ENCODE data around the gene CAMK2B. TPM values are rescaled to one million over a fixed set of nuclear protein-coding genes. Genes with fewer than 3 reads are reported as not detected.

The CAMK2B gene
- total RNA-seq, 1 experiment from 2014 or later: 0.13 TPM

DNA sequence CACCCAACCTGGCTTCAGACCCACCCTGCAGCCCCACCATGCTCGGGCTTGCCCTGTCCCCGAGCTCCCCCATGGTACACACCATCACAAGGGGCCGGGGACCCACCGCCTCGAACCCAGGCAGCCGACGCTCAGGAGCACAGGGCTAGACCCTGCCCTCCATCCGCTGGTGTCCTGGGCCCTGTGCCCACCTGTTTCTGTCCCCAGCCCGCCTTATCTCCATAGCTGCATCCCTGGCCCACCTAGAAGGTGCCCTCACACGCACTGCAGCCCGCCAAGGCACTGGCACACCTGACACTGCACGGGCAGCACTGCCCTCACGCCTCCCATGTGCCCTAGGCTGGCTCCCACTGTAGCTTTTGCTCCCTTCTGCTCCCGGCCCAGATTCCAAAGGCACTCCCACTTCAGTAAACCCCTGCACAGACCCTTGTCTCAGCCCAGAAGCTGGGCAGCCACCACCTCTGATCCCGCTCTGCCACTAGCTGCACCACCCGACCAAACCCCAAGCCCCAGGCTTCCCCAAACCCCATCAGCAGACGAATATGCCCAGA, 107.5 kb downstream of the CAMK2B start:
- intact Hi-C loops (cut with micrococcal nuclease; ENCODE audit: unreplicated experiment): no loop called here
- no TSS peak for BruUV-seq (replicated peaks)
- Histone ChIP-seq H3K9me3 (ENCODE audit: low read depth, low read length, poor library complexity, severe bottlenecking) (no peaks in the 10 kb centered on the region), H3K4me1 (ENCODE audit: insufficient read depth, low read length, poor library complexity, severe bottlenecking) (no peaks in the 10 kb centered on the region), H3K36me3 (ENCODE audit: insufficient read depth, low read length, poor library complexity, severe bottlenecking) (no peaks in the 10 kb centered on the region), H3K27ac (ENCODE audit: low read depth, low read length, poor library complexity, severe bottlenecking) (no peak overlapping the region), H3K4me3 (ENCODE audit: low read depth, low read length, poor library complexity, severe bottlenecking) (no peak overlapping the region), H3K27me3 (replicated peaks; ENCODE audit: insufficient read depth, low read depth, low read length, poor library complexity) (no peaks in the 10 kb centered on the region)
- POLR2A ChIA-PET (ENCODE audit: low non-redundant PET): no interaction called here
- CTCF ChIA-PET: no interaction called here
- DNase-seq (ENCODE audit: low spot score): no peak
- TF ChIP-seq, protein P1, sequence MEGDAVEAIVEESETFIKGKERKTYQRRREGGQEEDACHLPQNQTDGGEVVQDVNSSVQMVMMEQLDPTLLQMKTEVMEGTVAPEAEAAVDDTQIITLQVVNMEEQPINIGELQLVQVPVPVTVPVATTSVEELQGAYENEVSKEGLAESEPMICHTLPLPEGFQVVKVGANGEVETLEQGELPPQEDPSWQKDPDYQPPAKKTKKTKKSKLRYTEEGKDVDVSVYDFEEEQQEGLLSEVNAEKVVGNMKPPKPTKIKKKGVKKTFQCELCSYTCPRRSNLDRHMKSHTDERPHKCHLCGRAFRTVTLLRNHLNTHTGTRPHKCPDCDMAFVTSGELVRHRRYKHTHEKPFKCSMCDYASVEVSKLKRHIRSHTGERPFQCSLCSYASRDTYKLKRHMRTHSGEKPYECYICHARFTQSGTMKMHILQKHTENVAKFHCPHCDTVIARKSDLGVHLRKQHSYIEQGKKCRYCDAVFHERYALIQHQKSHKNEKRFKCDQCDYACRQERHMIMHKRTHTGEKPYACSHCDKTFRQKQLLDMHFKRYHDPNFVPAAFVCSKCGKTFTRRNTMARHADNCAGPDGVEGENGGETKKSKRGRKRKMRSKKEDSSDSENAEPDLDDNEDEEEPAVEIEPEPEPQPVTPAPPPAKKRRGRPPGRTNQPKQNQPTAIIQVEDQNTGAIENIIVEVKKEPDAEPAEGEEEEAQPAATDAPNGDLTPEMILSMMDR (conservative IDR thresholded peaks at IDR 0.05; ENCODE audit: low read depth, low read length): no peak
- TF ChIP-seq EZH2 (IDR thresholded peaks at IDR 0.05; ENCODE audit: borderline replicate concordance, low read depth, low read length, poor library complexity, severe bottlenecking): no peak

DNA sequence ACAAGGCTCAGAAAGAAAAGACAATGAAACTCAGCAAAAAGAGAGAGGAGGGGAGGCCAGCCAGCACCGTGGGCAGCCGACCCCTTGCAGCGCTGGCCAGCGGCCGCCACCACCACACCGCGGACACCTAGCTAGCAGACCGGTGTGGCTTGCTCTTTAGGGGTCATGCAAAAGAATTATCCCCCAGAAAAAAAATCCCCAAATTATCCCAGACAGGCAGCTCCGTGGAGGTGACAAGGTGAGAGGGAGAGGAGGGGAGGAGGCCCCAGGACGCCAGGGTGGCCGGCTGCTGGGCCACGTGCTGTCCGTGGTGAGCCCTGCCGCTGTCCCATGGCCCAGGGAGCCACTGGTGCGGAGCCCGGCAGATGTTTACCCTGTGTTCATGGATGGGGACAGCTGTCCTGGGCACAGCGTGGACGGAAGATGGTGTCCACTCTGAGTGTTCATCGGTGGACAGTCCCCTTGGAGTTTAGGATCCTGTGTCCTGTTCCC, 108.1 kb downstream of the CAMK2B start:
- H3K27me3 ChIP-seq (replicated peaks; ENCODE audit: insufficient read depth, low read depth, low read length, poor library complexity): no peaks in the 10 kb centered on the region
- no peak overlapping the region for H3K27ac ChIP-seq (ENCODE audit: low read depth, low read length, poor library complexity, severe bottlenecking)
- peaks cover 5% of the 10 kb centered on the region for H3K4me1 ChIP-seq (ENCODE audit: insufficient read depth, low read length, poor library complexity, severe bottlenecking)
- no peaks in the 10 kb centered on the region for H3K36me3 ChIP-seq (ENCODE audit: insufficient read depth, low read length, poor library complexity, severe bottlenecking)
- intact Hi-C loops (cut with micrococcal nuclease; ENCODE audit: unreplicated experiment): no loop called here
- H3K4me3 ChIP-seq (ENCODE audit: low read depth, low read length, poor library complexity, severe bottlenecking): no peak overlapping the region
- no peak for TF ChIP-seq EZH2 (IDR thresholded peaks at IDR 0.05; ENCODE audit: borderline replicate concordance, low read depth, low read length, poor library complexity, severe bottlenecking)
- TF ChIP-seq, protein P1 (conservative IDR thresholded peaks at IDR 0.05; ENCODE audit: low read depth, low read length): no peak
- H3K9me3 ChIP-seq (ENCODE audit: low read depth, low read length, poor library complexity, severe bottlenecking): no peaks in the 10 kb centered on the region
- BruUV-seq (replicated peaks): no TSS peak
- ChIA-PET POLR2A (ENCODE audit: low non-redundant PET) (no interaction called here), CTCF (no interaction called here)
- no peak for DNase-seq (ENCODE audit: low spot score)

DNA sequence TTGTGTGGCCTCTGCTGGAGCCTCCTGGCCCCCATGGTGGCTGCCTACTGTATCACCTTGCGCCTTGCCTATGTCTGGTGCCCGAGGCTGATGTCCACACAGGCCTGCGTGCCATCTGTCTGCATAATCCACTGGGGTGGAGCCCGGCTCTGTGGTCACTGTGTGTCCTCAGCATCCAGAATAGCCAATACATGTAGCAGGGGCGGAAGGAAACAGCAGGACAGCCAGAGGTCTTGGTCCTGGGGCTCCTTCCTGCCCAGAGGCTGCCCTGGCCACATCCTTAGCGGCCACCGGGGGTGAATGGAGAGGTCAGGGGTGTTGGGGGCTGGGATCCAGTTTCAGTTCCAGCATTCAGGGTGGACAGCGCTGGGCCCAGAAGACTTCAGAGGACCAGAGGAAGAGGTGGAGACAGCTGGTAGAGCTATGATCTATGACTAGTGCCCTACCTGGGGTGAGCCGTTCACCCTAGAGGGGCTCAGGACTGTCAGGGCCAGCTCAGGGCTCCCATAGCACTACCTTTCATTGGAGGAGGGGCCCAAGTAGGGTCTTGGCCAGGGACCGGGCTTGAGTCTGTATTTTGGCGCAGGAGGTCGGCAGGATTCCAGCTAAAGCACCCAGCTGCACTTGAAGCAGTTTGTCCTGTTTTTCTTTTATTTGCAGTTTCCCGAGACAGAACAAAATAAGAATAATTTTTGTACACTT, 108.7 kb downstream of the CAMK2B start:
- H3K4me3 ChIP-seq (ENCODE audit: low read depth, low read length, poor library complexity, severe bottlenecking): no peak overlapping the region
- intact Hi-C loops (cut with micrococcal nuclease; ENCODE audit: unreplicated experiment): no loop called here
- no peak for TF ChIP-seq EZH2 (IDR thresholded peaks at IDR 0.05; ENCODE audit: borderline replicate concordance, low read depth, low read length, poor library complexity, severe bottlenecking)
- TF ChIP-seq, protein P1 (conservative IDR thresholded peaks at IDR 0.05; ENCODE audit: low read depth, low read length): no peak
- ChIA-PET CTCF (no interaction called here), POLR2A (ENCODE audit: low non-redundant PET) (no interaction called here)
- no peak for DNase-seq (ENCODE audit: low spot score)
- H3K4me1 ChIP-seq (ENCODE audit: insufficient read depth, low read length, poor library complexity, severe bottlenecking): peaks cover 7% of the 10 kb centered on the region
- no peaks in the 10 kb centered on the region for H3K36me3 ChIP-seq (ENCODE audit: insufficient read depth, low read length, poor library complexity, severe bottlenecking)
- H3K27ac ChIP-seq (ENCODE audit: low read depth, low read length, poor library complexity, severe bottlenecking): no peak overlapping the region
- H3K9me3 ChIP-seq (ENCODE audit: low read depth, low read length, poor library complexity, severe bottlenecking): no peaks in the 10 kb centered on the region
- no TSS peak for BruUV-seq (replicated peaks)
- H3K27me3 ChIP-seq (replicated peaks; ENCODE audit: insufficient read depth, low read depth, low read length, poor library complexity): no peaks in the 10 kb centered on the region
